Measurements from ENCODE around the gene SYT17. TPM values are rescaled to one million over a fixed set of nuclear protein-coding genes. Genes with fewer than 3 reads are reported as not detected.

SYT17 gene
- polyA plus RNA-seq, 1 donor from 2014 or later = 3.2 TPM

DNA sequence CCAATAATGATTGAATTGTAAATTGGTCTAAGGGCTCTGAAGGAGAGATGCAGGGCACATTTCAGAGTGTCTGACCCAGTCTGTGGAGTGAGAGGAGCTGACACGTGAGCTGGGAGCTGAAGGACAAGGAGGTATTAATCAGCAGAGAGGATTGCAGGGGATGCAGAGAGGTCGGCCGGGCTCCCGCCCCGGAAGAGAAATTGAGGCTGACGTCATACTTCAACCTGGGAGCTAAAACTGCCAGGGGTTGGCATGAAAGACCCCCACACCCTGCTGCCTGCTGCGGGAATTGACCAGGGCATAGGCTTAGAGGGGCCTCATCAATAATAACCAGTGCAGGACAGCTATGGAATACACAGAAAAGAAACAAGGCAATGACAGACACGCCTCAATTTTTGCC, 63.8 kb downstream of the SYT17 start:
- no peaks in the 10 kb centered on the region for H3K4me1 Mint-ChIP-seq
- H3K27ac Mint-ChIP-seq = no peak overlapping the region
- peaks cover 14% of the 10 kb centered on the region for H3K36me3 Mint-ChIP-seq
- H3K27me3 Mint-ChIP-seq = no peaks in the 10 kb centered on the region
- H3K4me3 Mint-ChIP-seq = no peak overlapping the region
- H3K9me3 Mint-ChIP-seq = peaks cover 4 to 22% (median 8%) of the 10 kb centered on the region in 3 donors

DNA sequence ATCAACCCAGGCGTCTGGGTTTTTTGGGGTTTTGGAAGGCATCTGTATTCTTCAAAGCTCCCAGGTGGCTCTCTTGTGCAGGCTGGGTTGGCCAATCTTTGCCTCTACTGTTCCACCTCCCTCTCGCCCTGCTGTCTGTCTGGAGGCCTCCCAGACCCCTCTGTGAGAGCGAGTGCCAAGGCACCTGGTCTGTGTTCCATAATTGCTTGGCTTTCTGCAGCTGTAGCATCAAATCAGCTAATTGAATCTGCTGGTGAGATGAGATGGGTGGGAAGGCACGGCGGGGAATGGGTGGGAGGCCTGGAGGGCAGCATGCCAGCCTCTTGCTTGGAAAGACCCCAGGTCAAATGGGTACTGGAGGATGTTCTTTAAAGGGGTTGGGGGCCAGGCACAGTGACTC, 64.9 kb downstream of the SYT17 start:
- H3K4me3 Mint-ChIP-seq = no peak overlapping the region
- no peaks in the 10 kb centered on the region for H3K4me1 Mint-ChIP-seq
- H3K27me3 Mint-ChIP-seq = no peaks in the 10 kb centered on the region
- H3K36me3 Mint-ChIP-seq = peaks cover 12% of the 10 kb centered on the region
- no peak overlapping the region for H3K27ac Mint-ChIP-seq
- peaks cover 4 to 22% (median 8%) of the 10 kb centered on the region in 3 donors for H3K9me3 Mint-ChIP-seq

DNA sequence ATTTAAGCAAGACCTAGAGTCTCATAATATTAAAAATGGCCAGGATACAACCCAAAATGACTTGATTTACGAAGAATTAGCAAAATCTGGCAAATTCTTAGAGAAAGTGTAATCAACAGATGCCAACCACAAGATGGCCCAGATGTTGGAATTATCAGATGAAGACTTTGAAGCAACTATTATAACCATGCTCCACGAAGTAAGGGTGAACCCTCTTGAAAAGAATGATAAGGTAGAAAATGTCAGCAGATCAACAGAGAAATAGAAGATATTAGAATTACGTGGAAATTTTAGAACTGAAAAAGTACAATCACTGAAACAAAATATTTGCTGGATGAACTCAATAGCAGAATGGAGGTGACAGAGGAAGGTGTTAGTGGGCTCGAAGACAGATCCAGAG, 67.4 kb downstream of the SYT17 start:
- Mint-ChIP-seq H3K9me3 (peaks cover 4 to 26% (median 10%) of the 10 kb centered on the region in 3 donors), H3K36me3 (peaks cover 14% of the 10 kb centered on the region), H3K27me3 (no peaks in the 10 kb centered on the region), H3K4me1 (no peaks in the 10 kb centered on the region), H3K27ac (no peak overlapping the region), H3K4me3 (no peak overlapping the region)

DNA sequence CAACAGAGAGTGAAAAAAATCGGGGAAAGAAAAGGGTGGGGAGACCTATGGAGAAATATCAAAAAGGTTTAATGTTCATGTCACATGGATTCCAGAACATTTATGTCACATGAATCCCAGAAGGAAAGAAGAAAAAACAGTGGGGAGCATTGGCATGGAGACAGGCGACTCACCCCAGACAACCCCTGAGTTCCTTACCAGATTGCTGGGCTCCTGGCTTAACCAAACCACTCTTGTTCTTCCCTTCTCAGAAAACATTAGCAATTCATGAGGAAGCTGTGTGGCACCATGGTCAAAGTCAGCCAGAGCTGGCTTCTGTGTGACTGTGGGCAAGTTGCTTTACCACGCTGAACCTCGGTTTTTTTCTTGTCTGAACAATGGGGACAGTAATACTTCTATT, 67.8 kb downstream of the SYT17 start:
- Mint-ChIP-seq H3K27ac (no peak overlapping the region), H3K4me1 (no peaks in the 10 kb centered on the region)

DNA sequence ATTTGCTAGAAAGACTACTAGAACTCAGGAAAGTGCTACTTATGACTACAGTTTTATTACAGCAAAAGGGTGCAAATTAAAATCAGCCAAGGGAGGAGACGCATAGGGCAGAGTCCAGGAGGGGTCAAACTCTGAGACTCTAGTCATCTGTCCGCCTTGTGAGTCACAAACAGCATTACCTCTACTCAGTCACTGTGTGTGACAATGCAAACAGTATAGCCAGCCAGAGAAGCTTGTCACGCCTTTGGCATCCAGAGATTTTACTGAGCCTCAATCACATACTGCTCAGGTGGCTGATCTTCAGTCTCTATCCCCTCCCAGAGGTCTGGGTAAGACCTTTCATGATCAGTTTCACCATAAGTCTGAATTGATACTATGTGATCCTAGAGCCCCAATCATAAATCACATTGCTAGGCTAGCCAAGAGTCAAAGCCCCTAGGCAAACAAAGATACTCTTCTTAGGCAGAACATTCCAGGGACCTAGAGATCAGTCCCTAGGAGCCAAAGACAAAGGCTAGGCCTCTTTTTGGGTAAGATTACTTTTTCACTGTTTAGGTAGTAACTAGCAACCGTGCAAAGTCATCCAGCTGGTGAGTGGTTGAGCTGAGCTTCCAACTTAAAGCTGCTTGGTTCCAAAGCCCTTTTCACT, 68.6 kb downstream of the SYT17 start:
- Mint-ChIP-seq H3K9me3 (peaks cover 3 to 26% (median 10%) of the 10 kb centered on the region in 3 donors), H3K27me3 (no peaks in the 10 kb centered on the region), H3K4me1 (no peaks in the 10 kb centered on the region), H3K36me3 (peaks cover 12% of the 10 kb centered on the region), H3K4me3 (no peak overlapping the region), H3K27ac (no peak overlapping the region)

More for the DNA sequence above, 67.8 kb downstream of the SYT17 start:
- Mint-ChIP-seq H3K9me3 (peaks cover 4 to 26% (median 10%) of the 10 kb centered on the region in 3 donors), H3K27me3 (no peaks in the 10 kb centered on the region), H3K4me3 (no peak overlapping the region), H3K36me3 (peaks cover 14% of the 10 kb centered on the region)

DNA sequence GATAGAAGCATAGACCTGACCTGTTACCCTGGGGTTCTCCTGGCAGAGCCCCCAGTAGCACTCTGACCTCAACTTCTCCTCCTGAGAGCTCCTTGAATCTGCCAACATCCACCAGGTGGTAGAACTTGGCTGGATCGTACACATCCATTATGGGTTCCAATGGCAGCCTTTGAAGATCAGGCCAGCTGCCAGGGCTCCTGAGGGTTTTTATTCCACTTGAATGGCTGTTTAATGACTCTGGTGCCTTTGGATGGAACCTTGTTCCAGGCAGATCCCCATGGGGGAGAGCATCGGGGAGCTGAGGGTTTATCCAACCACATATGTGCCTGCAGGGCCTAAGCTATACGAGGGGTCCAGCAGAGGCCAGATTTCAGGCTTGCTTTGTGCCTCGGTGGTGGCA, 70.4 kb downstream of the SYT17 start:
- Mint-ChIP-seq H3K4me1 (no peaks in the 10 kb centered on the region), H3K9me3 (peaks cover 1 to 26% (median 14%) of the 10 kb centered on the region in 3 donors), H3K36me3 (peaks cover 9% of the 10 kb centered on the region), H3K4me3 (no peak overlapping the region), H3K27ac (no peak overlapping the region), H3K27me3 (no peaks in the 10 kb centered on the region)

DNA sequence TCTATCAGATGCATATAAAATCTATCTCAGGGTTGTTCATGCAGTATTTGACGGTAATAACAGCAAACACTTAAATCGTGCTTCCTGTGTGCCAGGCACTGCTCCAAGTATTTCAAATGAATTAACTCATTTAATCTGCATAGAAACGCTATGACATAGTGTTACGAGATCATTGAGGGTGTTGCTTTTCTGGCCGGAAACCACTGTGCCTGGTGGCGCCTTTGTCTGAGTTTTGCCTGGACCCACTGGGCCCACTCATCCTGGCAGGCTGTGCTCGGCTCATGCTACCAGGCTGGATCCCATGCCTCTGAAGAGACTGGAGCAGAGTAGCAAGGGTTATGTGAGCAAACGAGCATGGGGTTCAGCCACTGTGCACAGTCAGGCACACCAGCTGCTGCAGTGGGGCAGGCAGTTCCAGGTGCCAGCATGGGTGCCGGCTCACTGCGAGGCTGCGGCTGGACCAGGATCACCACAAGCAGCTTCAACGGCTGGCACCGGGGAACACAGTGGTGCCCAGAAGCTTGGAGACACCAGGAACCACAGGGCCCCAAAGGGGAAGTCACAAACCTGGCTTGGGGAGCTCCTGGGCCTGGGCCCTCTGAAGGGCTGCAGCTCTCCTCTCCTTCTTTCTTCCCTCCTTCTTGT, 71.6 kb downstream of the SYT17 start:
- no peaks in the 10 kb centered on the region for H3K27me3 Mint-ChIP-seq
- H3K4me3 Mint-ChIP-seq = no peak overlapping the region
- no peak overlapping the region for H3K27ac Mint-ChIP-seq
- no peaks in the 10 kb centered on the region for H3K4me1 Mint-ChIP-seq
- peaks cover 9% of the 10 kb centered on the region for H3K36me3 Mint-ChIP-seq
- H3K9me3 Mint-ChIP-seq = peaks cover 1 to 24% (median 14%) of the 10 kb centered on the region in 3 donors

DNA sequence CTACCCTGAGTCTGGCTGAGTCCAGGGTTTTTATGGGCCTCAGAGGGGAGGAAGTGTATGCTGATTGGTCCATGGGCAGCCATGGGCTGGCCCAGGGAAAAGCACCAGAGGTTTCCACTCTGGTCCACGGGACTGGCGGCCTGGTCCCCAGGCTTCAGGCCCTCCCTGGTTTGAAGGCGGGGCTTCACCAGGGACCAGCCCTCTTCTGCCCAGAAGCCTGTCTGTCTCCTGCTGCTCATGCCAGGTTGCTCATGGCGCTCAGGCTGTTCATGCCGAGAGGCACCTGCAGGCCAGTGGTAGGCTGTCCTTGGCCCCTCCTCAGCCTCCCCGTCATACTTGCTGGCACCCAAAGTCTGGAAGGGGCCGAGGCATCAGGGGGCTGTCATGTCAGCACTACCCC, 72.5 kb downstream of the SYT17 start:
- Mint-ChIP-seq H3K36me3 (peaks cover 8% of the 10 kb centered on the region), H3K9me3 (peaks cover 1 to 15% (median 7%) of the 10 kb centered on the region in 3 donors), H3K4me3 (no peak overlapping the region), H3K4me1 (no peaks in the 10 kb centered on the region), H3K27ac (no peak overlapping the region), H3K27me3 (no peaks in the 10 kb centered on the region)

DNA sequence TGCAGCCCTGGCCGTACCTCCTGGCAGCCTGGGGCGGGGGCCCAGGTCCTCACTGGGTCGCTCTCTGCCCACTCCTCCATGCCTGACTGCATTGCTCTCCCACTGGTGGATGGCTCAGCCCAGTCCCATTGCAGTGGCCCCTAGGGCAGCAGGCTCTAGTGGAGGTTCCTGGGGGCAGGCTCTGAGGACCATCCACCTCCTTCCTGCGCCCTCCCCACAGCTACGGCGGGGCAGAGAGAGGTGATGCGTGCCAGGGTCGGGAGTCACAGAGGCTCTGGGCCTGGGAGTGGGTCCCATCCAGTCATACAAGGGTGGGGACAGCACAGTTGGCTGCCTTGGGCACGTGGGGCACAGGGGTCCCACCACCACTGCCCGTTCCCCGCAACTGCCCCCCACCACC, 73.5 kb downstream of the SYT17 start:
- Mint-ChIP-seq H3K27ac (no peak overlapping the region), H3K27me3 (no peaks in the 10 kb centered on the region), H3K4me1 (no peaks in the 10 kb centered on the region), H3K9me3 (peaks cover 0 to 6% (median 5%) of the 10 kb centered on the region in 3 donors), H3K36me3 (peaks cover 6% of the 10 kb centered on the region), H3K4me3 (no peak overlapping the region)

DNA sequence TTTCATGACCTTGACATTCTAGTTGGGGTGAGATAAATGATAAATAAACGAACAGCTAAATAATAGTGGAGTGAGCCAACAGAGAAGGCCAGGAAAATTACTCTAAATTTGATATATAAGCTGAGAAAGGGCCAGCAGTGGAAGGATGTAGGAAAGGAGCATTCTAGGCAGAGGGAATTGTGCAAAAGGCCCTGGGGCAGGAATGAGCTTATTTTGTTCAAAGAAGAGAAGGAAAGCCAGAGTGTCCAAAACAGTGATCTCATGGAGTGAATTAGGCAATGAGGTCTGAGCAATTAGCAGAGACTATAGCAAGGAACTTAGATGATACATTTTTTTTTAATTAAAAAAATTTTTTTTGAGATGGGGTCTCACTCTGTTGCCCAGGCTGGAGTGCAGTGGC, 74.1 kb downstream of the SYT17 start:
- Mint-ChIP-seq H3K27me3 (no peaks in the 10 kb centered on the region), H3K4me1 (no peaks in the 10 kb centered on the region), H3K9me3 (peaks cover 0 to 6% (median 4%) of the 10 kb centered on the region in 3 donors), H3K27ac (no peak overlapping the region), H3K4me3 (no peak overlapping the region), H3K36me3 (peaks cover 6% of the 10 kb centered on the region)

DNA sequence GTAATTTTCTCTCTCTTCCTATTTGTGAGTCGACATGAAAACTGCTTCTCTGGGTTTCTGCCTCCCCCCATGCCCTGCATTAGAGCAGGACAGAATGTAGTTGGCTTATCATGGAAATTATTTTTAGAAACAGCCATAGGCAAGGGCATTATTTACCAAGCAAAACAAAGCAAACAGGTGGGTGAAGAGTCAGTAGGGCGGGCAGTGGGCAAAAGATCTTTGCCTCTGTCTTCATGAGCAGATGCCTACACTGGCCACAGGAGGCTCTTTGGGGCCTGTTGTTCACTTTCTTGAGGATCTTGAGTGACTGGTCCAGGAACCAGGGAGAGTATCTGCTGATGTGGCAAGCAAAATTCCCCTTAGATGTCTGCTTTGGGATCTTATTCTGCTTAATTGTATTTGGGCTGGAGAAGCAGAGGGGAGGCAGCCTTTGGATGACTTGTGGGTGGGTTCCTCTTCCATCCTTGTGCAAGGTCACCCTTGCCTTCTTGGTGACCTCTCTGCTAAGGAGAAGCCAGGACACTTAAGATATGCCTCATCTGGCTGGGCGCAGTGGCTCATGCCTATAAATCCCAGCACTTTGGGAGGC, 75.0 kb downstream of the SYT17 start:
- H3K4me3 Mint-ChIP-seq = no peak overlapping the region
- peaks cover under 1% of the 10 kb centered on the region for H3K36me3 Mint-ChIP-seq
- H3K27me3 Mint-ChIP-seq = no peaks in the 10 kb centered on the region
- H3K4me1 Mint-ChIP-seq = no peaks in the 10 kb centered on the region
- H3K9me3 Mint-ChIP-seq = peaks cover 0 to 9% (median 4%) of the 10 kb centered on the region in 3 donors
- H3K27ac Mint-ChIP-seq = no peak overlapping the region

DNA sequence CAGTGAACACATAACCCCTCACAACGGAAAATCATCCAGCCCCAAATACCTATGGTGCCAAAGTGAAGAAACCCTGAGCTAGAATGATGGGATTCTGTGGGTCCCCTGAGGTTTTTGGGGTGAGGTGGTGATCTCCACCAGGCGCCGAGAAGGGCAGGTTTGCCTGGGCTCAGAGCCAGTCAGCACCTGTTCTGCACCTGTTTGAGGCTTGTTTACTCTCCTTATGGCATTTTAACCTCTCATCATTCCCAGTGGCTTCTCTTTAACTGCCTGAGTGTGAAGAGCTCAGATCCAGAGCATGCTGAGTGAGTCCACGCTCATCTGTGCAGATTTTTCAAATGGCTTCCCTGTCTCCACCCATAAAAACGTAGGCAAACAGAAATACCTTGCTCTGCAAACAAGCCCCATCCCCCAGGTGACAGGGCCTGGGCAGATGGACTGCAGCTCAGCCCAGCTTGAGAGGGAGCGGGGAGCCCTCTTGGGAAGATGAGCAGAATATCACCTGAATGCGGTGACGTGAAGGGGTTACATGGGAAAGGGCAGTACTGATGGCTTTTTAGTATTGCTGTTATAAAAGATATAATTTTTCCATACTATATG, 77.4 kb downstream of the SYT17 start:
- H3K9me3 Mint-ChIP-seq = peaks cover 0 to 7% (median 2%) of the 10 kb centered on the region in 3 donors
- H3K27ac Mint-ChIP-seq = no peak overlapping the region
- H3K27me3 Mint-ChIP-seq = no peaks in the 10 kb centered on the region
- H3K4me1 Mint-ChIP-seq = peaks cover 0 to 3% (median 0%) of the 10 kb centered on the region in 3 donors
- H3K4me3 Mint-ChIP-seq = no peak overlapping the region
- H3K36me3 Mint-ChIP-seq = no peaks in the 10 kb centered on the region

DNA sequence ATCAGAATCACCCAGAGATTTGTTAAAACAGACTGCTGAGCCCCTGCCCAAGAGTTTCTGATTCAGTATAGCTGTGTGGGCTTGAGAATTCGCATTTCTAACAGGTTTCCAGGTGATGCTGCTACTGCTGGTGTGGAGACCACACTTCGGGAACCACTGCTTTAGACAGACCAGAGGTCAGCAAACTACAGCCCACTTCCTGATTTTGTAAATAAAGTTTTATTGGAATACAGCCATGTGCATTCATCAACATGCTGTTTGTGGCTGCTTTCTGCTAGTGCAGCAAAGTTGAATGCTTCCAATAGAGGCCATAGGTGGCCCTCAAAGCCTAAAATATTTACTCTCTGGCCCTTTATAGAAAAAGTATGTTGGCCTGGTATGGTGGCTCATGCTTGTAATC, 84.9 kb downstream of the SYT17 start:
- peaks cover 0 to 3% (median 0%) of the 10 kb centered on the region in 3 donors for H3K4me1 Mint-ChIP-seq
- no peaks in the 10 kb centered on the region for H3K27me3 Mint-ChIP-seq
- no peak overlapping the region for H3K4me3 Mint-ChIP-seq
- peaks cover 0 to 2% (median 2%) of the 10 kb centered on the region in 3 donors for H3K9me3 Mint-ChIP-seq
- peaks cover 7% of the 10 kb centered on the region for H3K36me3 Mint-ChIP-seq
- no peak overlapping the region for H3K27ac Mint-ChIP-seq

DNA sequence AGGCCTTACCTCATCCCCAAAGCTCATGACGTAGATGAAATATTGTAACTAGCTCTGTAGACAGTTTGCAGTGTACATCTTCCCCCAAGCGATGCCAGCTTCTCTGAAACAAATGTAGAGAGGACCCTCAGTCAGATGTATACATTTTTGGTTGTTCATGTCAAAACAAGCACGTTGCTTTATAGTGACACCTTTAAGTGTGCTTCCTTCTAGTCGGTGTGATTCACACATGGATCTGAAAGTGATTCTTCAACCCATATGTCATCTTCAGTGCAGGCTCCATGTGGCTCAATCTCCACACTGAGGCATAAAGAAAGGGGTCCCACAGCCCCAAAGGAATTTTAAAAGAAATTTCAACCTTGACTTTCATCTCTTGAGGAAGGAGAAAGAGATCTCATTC, 86.6 kb downstream of the SYT17 start:
- Mint-ChIP-seq H3K4me3 (no peak overlapping the region), H3K27me3 (no peaks in the 10 kb centered on the region), H3K9me3 (no peaks in the 10 kb centered on the region), H3K4me1 (no peaks in the 10 kb centered on the region), H3K36me3 (peaks cover 7% of the 10 kb centered on the region), H3K27ac (no peak overlapping the region)

DNA sequence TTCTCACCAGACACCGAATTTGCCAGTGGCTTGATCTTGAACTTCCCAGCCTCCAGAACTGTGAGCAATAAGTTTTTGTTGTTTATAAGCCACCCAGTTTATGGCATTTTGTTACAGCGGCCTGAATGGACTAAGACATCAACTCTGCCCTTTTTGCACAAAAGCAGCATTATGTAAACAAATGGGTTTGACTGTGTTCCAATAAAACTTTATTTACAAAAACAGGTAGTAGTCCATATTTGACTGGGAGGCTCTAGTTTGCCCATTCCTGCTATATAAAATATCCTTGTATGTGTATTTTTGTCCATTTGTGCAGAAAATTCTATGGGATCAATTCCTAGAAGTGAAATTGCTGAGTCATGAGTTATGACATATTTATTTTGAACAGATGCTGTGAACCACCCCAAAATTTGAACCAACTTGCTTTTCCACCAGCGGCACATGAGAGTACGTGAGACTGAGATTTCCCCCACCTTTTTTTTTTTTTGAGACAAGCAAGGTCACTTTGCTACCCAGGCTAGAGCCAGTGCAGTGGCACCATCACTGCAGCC, 96.2 kb downstream of the SYT17 start:
- Mint-ChIP-seq H3K36me3 (no peaks in the 10 kb centered on the region), H3K4me1 (peaks cover 0 to under 1% (median 0%) of the 10 kb centered on the region in 3 donors)

More for the DNA sequence above, 96.2 kb downstream of the SYT17 start:
- no peak overlapping the region for H3K4me3 Mint-ChIP-seq
- H3K27me3 Mint-ChIP-seq = no peaks in the 10 kb centered on the region
- H3K27ac Mint-ChIP-seq = no peak overlapping the region
- peaks cover 2 to 25% (median 8%) of the 10 kb centered on the region in 3 donors for H3K9me3 Mint-ChIP-seq

Data from IgD-negative memory B cell (primary cell).